WERI-Rb-1 (cell line): Measurements from ENCODE around the gene STARD6.

ENCODE experiments used
- DNase-seq: peaks from one replicate; pipeline ENCODE4 v3.0.0-alpha.2; 2020
- H3K27ac ChIP-seq: fragments of 250-450 bp; sonication (Bioruptor Pico); 2 replicates; pipeline ENCODE4 v1.5.1; 2020; ENCODE audit warnings: mild to moderate bottlenecking, moderate library complexity
- H3K27me3 ChIP-seq: fragments of 250-450 bp; sonication (Bioruptor Pico); 2 replicates; pipeline ENCODE4 v1.5.1; 2021; ENCODE audit warnings: mild to moderate bottlenecking, low read depth, moderate library complexity; ENCODE audit not compliant: insufficient read depth, severe bottlenecking
- H3K36me3 ChIP-seq: fragments of 250-450 bp; sonication (Bioruptor Pico); 2 replicates; pipeline ENCODE4 v1.5.1; 2020; ENCODE audit warnings: mild to moderate bottlenecking, moderate library complexity
- H3K4me3 ChIP-seq: 2 replicates; pipeline ENCODE4 v1.5.1; 2011; ENCODE audit warnings: low read depth, mild to moderate bottlenecking, control low read depth, low read length
- H3K9me3 ChIP-seq: fragments of 250-450 bp; sonication (Bioruptor Pico); 2 replicates; pipeline ENCODE4 v1.5.1; 2021; ENCODE audit warnings: mild to moderate bottlenecking, moderate library complexity; ENCODE audit not compliant: severe bottlenecking
- TF ChIP-seq, protein P1 (sequence below): IDR thresholded peaks from 2 replicates; pipeline ENCODE4 v1.5.1; 2011; ENCODE audit warnings: low read depth, mild to moderate bottlenecking, control low read depth, inconsistent platforms, low read length

STARD6 gene

GRCh38 chr18:54284981-54285785 lies 72.5 kb downstream of the STARD6 start:
- Histone ChIP-seq H3K27ac (no peak overlapping the region), H3K4me3 (no peak overlapping the region), H3K9me3 (no peaks in the 10 kb centered on the region), H3K36me3 (peaks cover 38% of the 10 kb centered on the region), H3K27me3 (no peaks in the 10 kb centered on the region)
- DNase-seq, result no peak
- TF ChIP-seq, protein P1, sequence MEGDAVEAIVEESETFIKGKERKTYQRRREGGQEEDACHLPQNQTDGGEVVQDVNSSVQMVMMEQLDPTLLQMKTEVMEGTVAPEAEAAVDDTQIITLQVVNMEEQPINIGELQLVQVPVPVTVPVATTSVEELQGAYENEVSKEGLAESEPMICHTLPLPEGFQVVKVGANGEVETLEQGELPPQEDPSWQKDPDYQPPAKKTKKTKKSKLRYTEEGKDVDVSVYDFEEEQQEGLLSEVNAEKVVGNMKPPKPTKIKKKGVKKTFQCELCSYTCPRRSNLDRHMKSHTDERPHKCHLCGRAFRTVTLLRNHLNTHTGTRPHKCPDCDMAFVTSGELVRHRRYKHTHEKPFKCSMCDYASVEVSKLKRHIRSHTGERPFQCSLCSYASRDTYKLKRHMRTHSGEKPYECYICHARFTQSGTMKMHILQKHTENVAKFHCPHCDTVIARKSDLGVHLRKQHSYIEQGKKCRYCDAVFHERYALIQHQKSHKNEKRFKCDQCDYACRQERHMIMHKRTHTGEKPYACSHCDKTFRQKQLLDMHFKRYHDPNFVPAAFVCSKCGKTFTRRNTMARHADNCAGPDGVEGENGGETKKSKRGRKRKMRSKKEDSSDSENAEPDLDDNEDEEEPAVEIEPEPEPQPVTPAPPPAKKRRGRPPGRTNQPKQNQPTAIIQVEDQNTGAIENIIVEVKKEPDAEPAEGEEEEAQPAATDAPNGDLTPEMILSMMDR, result no peak

DNA sequence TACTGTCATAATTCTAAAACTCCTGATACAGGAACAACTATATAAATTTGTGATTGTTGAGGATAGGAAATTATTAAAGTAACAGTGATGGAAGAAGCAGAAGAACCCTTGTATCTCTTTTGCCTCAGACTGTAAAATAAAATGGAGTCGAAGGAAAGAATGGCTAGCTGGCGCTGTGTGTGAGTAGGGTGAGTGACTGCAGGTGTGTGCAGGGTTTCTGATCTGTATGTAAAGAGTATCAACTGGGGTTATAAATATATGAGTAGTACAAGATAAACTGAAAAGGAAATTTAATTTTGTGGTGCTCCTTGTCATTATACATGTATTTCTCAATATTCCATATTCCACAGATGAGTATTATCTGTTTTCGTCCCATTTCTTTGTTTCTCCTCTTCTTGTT lies 73.1 kb downstream of the STARD6 start:
- no peak for DNase-seq
- Histone ChIP-seq H3K4me3 (no peak overlapping the region), H3K27ac (no peak overlapping the region), H3K27me3 (no peaks in the 10 kb centered on the region), H3K36me3 (peaks cover 41% of the 10 kb centered on the region), H3K9me3 (no peaks in the 10 kb centered on the region)
- TF ChIP-seq, protein P1, result no peak

DNA sequence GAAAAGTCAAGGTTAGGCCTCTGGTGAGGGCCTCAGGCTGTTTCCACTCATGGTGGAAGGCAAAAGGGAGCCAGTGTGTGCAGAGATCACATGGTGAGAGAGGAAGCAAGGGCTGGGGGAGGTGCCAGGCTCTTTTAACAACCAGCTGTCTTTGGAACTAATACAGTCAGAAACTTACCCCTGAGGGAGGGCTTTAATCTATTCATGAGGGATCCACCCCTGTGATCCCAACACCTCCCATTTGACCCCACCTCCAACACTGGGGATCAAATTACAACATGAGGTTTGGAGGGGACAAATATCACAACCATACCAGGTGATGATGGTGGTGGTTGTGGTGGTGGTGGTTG lies 77.5 kb downstream of the STARD6 start:
- peaks cover 41% of the 10 kb centered on the region for H3K36me3 ChIP-seq
- no peaks in the 10 kb centered on the region for H3K27me3 ChIP-seq
- no peak overlapping the region for H3K27ac ChIP-seq
- H3K9me3 ChIP-seq, result no peaks in the 10 kb centered on the region
- TF ChIP-seq, protein P1, result no peak
- no peak overlapping the region for H3K4me3 ChIP-seq
- DNase-seq, result no peak

DNA sequence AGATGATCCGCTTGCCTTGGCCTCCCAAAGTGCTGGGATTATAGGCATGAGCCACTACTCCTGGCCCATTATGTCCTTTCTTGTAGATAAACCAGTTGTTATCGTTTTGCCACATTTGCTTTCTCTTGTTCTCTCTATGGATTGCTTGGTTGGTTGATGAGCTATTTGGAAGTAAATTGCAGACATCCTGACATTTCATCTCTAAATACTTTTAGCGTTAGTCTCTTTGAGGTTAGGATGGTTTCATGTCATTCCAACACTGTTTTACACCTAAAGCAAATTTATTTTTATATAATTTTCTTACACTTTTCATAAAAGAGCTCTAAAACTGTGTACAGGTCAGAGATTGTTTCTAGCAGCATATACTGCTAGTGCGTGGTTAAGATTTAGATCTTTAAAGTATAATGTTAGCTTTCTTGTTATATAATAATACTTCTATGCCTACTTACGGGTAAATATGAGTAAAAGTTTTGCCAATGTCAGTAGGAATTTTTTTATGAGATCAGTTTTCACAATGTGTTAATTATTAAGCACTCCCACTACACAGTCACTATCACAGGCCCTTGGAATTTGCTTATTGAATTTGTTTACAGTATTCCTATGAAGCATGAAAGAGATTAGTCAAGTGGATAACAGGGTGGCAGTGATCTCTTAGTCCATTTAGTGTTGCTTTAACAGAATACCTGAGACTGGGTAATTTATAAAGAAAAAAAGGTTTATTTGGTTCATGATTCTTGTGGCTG lies 78.0 kb downstream of the STARD6 start:
- TF ChIP-seq, protein P1, result no peak
- H3K36me3 ChIP-seq, result peaks cover 41% of the 10 kb centered on the region
- H3K27me3 ChIP-seq, result no peaks in the 10 kb centered on the region
- H3K9me3 ChIP-seq, result no peaks in the 10 kb centered on the region
- no peak overlapping the region for H3K4me3 ChIP-seq
- DNase-seq, result no peak
- no peak overlapping the region for H3K27ac ChIP-seq

DNA sequence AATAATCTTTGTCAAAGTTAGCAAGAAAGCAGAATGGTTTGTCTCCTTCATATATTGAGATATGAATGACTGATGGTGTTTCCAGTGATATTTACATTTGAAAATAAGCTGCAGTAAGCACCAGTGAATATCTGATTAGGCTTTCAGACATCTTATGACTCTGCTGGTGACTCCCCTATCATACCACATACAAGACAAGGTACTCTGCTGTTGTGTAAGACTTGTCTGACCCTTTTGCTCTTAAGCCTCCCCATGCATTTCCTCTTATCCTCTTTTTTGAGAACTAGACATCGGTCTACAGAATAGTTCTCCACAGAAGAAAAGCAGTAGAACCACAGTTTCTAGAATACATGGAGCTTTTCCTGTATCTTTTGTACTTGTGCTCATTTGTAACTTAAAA lies 79.0 kb downstream of the STARD6 start:
- TF ChIP-seq, protein P1, result no peak
- Histone ChIP-seq H3K27me3 (no peaks in the 10 kb centered on the region), H3K9me3 (no peaks in the 10 kb centered on the region), H3K27ac (no peak overlapping the region), H3K36me3 (peaks cover 34% of the 10 kb centered on the region), H3K4me3 (no peak overlapping the region)
- DNase-seq, result no peak
